ENCODE measurements around the gene IL11.

DNA sequence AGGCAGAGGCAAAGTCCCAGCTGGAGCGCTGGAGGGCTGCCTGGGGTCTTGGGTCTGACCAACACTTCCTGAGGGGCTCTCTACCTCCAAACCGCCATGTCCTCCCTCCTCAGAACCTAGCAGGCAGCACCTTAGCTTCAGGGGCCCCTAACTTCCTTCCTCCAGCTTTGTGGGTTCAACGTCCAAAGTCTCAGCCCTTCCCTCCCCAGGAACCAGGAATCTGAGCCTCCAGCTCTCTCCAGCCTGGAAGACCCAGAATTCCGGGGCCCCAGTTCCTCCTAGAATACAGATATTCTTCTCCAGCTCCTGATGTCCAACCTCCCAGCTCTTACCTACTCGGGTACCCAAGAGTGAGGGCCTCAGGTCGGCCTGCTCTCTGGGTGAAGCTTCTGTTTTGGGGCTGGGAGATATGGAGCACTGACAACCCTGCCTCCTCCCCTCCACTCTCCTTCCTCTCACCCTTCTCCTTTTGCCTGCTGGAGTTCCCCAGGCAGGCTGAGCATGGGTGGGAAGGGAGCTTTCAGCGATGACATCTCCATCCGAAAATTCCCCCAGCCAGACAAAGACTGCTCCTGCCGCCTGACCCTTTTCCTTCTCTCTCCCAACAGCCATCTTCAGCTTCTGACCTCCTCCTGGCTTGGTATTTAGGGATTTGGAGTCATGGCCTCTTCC lies 48.7 kb downstream of the IL11 start:
- TF ChIP-seq, protein P1, sequence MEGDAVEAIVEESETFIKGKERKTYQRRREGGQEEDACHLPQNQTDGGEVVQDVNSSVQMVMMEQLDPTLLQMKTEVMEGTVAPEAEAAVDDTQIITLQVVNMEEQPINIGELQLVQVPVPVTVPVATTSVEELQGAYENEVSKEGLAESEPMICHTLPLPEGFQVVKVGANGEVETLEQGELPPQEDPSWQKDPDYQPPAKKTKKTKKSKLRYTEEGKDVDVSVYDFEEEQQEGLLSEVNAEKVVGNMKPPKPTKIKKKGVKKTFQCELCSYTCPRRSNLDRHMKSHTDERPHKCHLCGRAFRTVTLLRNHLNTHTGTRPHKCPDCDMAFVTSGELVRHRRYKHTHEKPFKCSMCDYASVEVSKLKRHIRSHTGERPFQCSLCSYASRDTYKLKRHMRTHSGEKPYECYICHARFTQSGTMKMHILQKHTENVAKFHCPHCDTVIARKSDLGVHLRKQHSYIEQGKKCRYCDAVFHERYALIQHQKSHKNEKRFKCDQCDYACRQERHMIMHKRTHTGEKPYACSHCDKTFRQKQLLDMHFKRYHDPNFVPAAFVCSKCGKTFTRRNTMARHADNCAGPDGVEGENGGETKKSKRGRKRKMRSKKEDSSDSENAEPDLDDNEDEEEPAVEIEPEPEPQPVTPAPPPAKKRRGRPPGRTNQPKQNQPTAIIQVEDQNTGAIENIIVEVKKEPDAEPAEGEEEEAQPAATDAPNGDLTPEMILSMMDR (IDR thresholded peaks at IDR 0.05): no peak
- no peak for TF ChIP-seq POLR2A (IDR thresholded peaks at IDR 0.05)
